Neural progenitor cell (in vitro differentiated cells): ENCODE measurements around the gene SLX9. TPM values are rescaled to one million over a fixed set of nuclear protein-coding genes. Genes with fewer than 3 reads are reported as not detected.
A peak's percentile ranks its signal among the peaks of the same experiment; 100 is the strongest.

ENCODE experiments used
- DNase-seq: peaks from one replicate; pipeline ENCODE4 v3.0.0-alpha.2; 2016; ENCODE audit warnings: low spot score
- H2AFZ ChIP-seq: fragments of 200-600 bp; sonication (generic); replicated peaks from 2 replicates; pipeline ENCODE4 v1.6.1; 2016; ENCODE audit warnings: antibody characterized with exemption
- H3F3A ChIP-seq: fragments of 200-600 bp; sonication (generic); 2 replicates; pipeline ENCODE4 v1.6.1; 2016; ENCODE audit warnings: antibody characterized with exemption, low read depth
- H3K27ac ChIP-seq: fragments of 200-600 bp; sonication (generic); 2 replicates; pipeline ENCODE4 v1.5.1; 2016; ENCODE audit warnings: mild to moderate bottlenecking
- H3K27me3 ChIP-seq: fragments of 200-600 bp; sonication (generic); 2 replicates; pipeline ENCODE4 v1.6.1; 2016; ENCODE audit warnings: mild to moderate bottlenecking, moderate library complexity
- H3K36me3 ChIP-seq: fragments of 200-600 bp; sonication (generic); 2 replicates; pipeline ENCODE4 v1.5.1; 2016
- H3K4me1 ChIP-seq: fragments of 200-600 bp; sonication (generic); 2 replicates; pipeline ENCODE4 v1.6.1; 2016; ENCODE audit warnings: mixed run types
- H3K4me2 ChIP-seq: fragments of 200-600 bp; sonication (generic); 2 replicates; pipeline ENCODE4 v1.6.1; 2016
- H3K4me3 ChIP-seq: fragments of 200-600 bp; sonication (generic); 2 replicates; pipeline ENCODE4 v1.5.1; 2016
- H3K79me2 ChIP-seq: fragments of 200-600 bp; sonication (generic); 2 replicates; pipeline ENCODE4 v1.6.1; 2016; ENCODE audit warnings: low read depth
- H3K9ac ChIP-seq: fragments of 200-600 bp; sonication (generic); 2 replicates; pipeline ENCODE4 v1.6.1; 2016
- H3K9me3 ChIP-seq: fragments of 200-600 bp; sonication (generic); 2 replicates; pipeline ENCODE4 v1.5.1; 2016; ENCODE audit warnings: low read depth
- H4K20me1 ChIP-seq: fragments of 200-600 bp; sonication (generic); 2 replicates; pipeline ENCODE4 v1.6.1; 2016; ENCODE audit warnings: low read depth
- H3K27ac Mint-ChIP-seq: 3 replicates; pipeline ENCODE4 v1.8.0; 2021; ENCODE audit warnings: mixed read lengths
- H3K27me3 Mint-ChIP-seq: 2 replicates; pipeline ENCODE4 v1.8.0; 2022; ENCODE audit warnings: low read depth, mild to moderate bottlenecking, inconsistent platforms, moderate library complexity, mixed read lengths; ENCODE audit not compliant: insufficient read depth
- H3K36me3 Mint-ChIP-seq: 3 replicates; pipeline ENCODE4 v1.8.0; 2021; ENCODE audit warnings: mixed read lengths
- H3K4me1 Mint-ChIP-seq: 3 replicates; pipeline ENCODE4 v1.8.0; 2021; ENCODE audit warnings: mixed read lengths
- H3K4me3 Mint-ChIP-seq: 3 replicates; pipeline ENCODE4 v1.8.0; 2021; ENCODE audit warnings: mild to moderate bottlenecking, moderate library complexity, mixed read lengths
- H3K9me3 Mint-ChIP-seq: 3 replicates; pipeline ENCODE4 v1.8.0; 2020; ENCODE audit warnings: mixed read lengths
- CTCF ChIP-seq: fragments of 200-600 bp; sonication (generic); IDR thresholded peaks from 2 replicates; pipeline ENCODE4 v1.5.1; 2017; ENCODE audit warnings: antibody characterized with exemption, mild to moderate bottlenecking
- EZH2 ChIP-seq: fragments of 200-600 bp; sonication (generic); IDR thresholded peaks from 2 replicates; pipeline ENCODE4 v1.6.1; 2017; ENCODE audit warnings: antibody characterized with exemption, mild to moderate bottlenecking, moderate library complexity
- EZH2phosphoT487 ChIP-seq: fragments of 200-600 bp; sonication (generic); IDR thresholded peaks from 2 replicates; pipeline ENCODE4 v1.6.1; 2017; ENCODE audit warnings: antibody characterized with exemption
- total RNA-seq: library from RNA; depleted of rRNA; stranded (reverse); fragments of >200 nt; gene quantifications from 2 replicates; pipeline ENCODE4 v1.2.3, GENCODE V29; 2015; ENCODE audit warnings: low replicate concordance

The SLX9 gene
- total RNA-seq, 1 donor from 2014 or later: 4.7 TPM

GRCh38 chr21:44905016-44905727, 34.7 kb upstream of the SLX9 start:
- H3K4me1 ChIP-seq: peaks cover 13% of the 10 kb centered on the region
- no peak overlapping the region for H3K9ac ChIP-seq
- Mint-ChIP-seq H3K9me3 (no peaks in the 10 kb centered on the region), H3K27ac (no peak overlapping the region), H3K4me1 (peaks cover 13% of the 10 kb centered on the region), H3K27me3 (peaks cover 15% of the 10 kb centered on the region), H3K36me3 (no peaks in the 10 kb centered on the region), H3K4me3 (no peak overlapping the region)
- H3K9me3 ChIP-seq: no peaks in the 10 kb centered on the region
- H3K4me3 ChIP-seq: no peak overlapping the region
- no peak for TF ChIP-seq CTCF
- no peak for TF ChIP-seq EZH2phosphoT487
- TF ChIP-seq EZH2: no peak
- H3K27ac ChIP-seq: no peak overlapping the region
- H3K79me2 ChIP-seq: no peaks in the 10 kb centered on the region
- no peaks in the 10 kb centered on the region for H3K36me3 ChIP-seq
- no peak overlapping the region for H3K4me2 ChIP-seq
- no peak for DNase-seq
- no peak overlapping the region for H2AFZ ChIP-seq
- H3K27me3 ChIP-seq: no peaks in the 10 kb centered on the region
- no peaks in the 10 kb centered on the region for H4K20me1 ChIP-seq
- peaks cover 9% of the 10 kb centered on the region for H3F3A ChIP-seq

- Mint-ChIP-seq H3K36me3 (no peaks in the 10 kb centered on the region), H3K27me3 (peaks cover 13% of the 10 kb centered on the region), H3K27ac (no peak overlapping the region), H3K4me1 (peaks cover 12% of the 10 kb centered on the region), H3K9me3 (no peaks in the 10 kb centered on the region), H3K4me3 (no peak overlapping the region)
- Histone ChIP-seq H4K20me1 (no peaks in the 10 kb centered on the region), H3K27ac (no peak overlapping the region), H3K9ac (no peak overlapping the region), H3K27me3 (no peaks in the 10 kb centered on the region), H3K79me2 (no peaks in the 10 kb centered on the region), H2AFZ (no peak overlapping the region), H3K4me1 (peaks cover 13% of the 10 kb centered on the region), H3K4me2 (no peak overlapping the region), H3K4me3 (no peak overlapping the region), H3F3A (peaks cover 9% of the 10 kb centered on the region), H3K36me3 (no peaks in the 10 kb centered on the region), H3K9me3 (no peaks in the 10 kb centered on the region)
- DNase-seq: no peak
- TF ChIP-seq CTCF: no peak
- TF ChIP-seq EZH2: no peak
- TF ChIP-seq EZH2phosphoT487: no peak
These were observed 34.1 kb upstream of the SLX9 start for GRCh38 chr21:44905728-44906090.

- Histone ChIP-seq H3K9ac (no peak overlapping the region), H3K27ac (no peak overlapping the region), H3K4me2 (no peak overlapping the region), H3K36me3 (no peaks in the 10 kb centered on the region), H3K4me3 (no peak overlapping the region), H3F3A (peaks cover 2% of the 10 kb centered on the region), H4K20me1 (no peaks in the 10 kb centered on the region), H3K4me1 (peaks cover 13% of the 10 kb centered on the region), H3K9me3 (no peaks in the 10 kb centered on the region), H3K79me2 (no peaks in the 10 kb centered on the region), H2AFZ (peak overlapping the region; percentile 89), H3K27me3 (no peaks in the 10 kb centered on the region)
- peaks cover 10% of the 10 kb centered on the region for H3K4me1 Mint-ChIP-seq
- no peaks in the 10 kb centered on the region for H3K36me3 Mint-ChIP-seq
- H3K9me3 Mint-ChIP-seq: no peaks in the 10 kb centered on the region
- H3K27me3 Mint-ChIP-seq: peaks cover 12% of the 10 kb centered on the region
- H3K27ac Mint-ChIP-seq: no peak overlapping the region
- no peak overlapping the region for H3K4me3 Mint-ChIP-seq
- peak; percentile 14 for TF ChIP-seq CTCF
- TF ChIP-seq EZH2: no peak
- no peak for DNase-seq
These were observed 32.4 kb upstream of the SLX9 start for GRCh38 chr21:44907225-44907965.
